Trophoblast cell (in vitro differentiated cells and primary cell): ENCODE data around the gene FIBCD1.

Source experiments
- DNase-seq, 2 donors: peaks; one replicate each; pipeline ENCODE4 v3.0.0-alpha.2; 2016
- H2AFZ ChIP-seq: 2 replicates; pipeline ENCODE4 v1.6.1; 2013; ENCODE audit warnings: low read length, moderate library complexity, mild to moderate bottlenecking; ENCODE audit not compliant: insufficient read depth, poor library complexity
- H2AK5ac ChIP-seq: 2 replicates; pipeline ENCODE4 v1.6.1; 2013; ENCODE audit warnings: mild to moderate bottlenecking, low read length
- H2BK120ac ChIP-seq: 2 replicates; pipeline ENCODE4 v1.6.1; 2013; ENCODE audit warnings: low read length, mild to moderate bottlenecking, moderate library complexity; ENCODE audit not compliant: insufficient read depth, poor library complexity
- H2BK12ac ChIP-seq: 2 replicates; pipeline ENCODE4 v1.6.1; 2013; ENCODE audit warnings: mild to moderate bottlenecking, low read length, moderate library complexity
- H2BK5ac ChIP-seq: 2 replicates; pipeline ENCODE4 v1.6.1; 2013; ENCODE audit warnings: low read length, low read depth, moderate library complexity, mild to moderate bottlenecking; ENCODE audit not compliant: poor library complexity
- H3K14ac ChIP-seq: 2 replicates; pipeline ENCODE4 v1.6.1; 2013; ENCODE audit warnings: mild to moderate bottlenecking, low read length
- H3K18ac ChIP-seq: 2 replicates; pipeline ENCODE4 v1.6.1; 2013; ENCODE audit warnings: mild to moderate bottlenecking, low read length
- H3K23ac ChIP-seq: 2 replicates; pipeline ENCODE4 v1.6.1; 2013; ENCODE audit warnings: low read length
- H3K27ac ChIP-seq: 2 replicates; pipeline ENCODE4 v1.5.1; 2013; ENCODE audit warnings: low read depth, mild to moderate bottlenecking, inconsistent platforms, low read length, moderate library complexity
- H3K27me3 ChIP-seq: 2 replicates; pipeline ENCODE4 v1.6.1; 2013; ENCODE audit warnings: inconsistent platforms, mild to moderate bottlenecking, low read length, moderate library complexity; ENCODE audit not compliant: insufficient read depth
- H3K36me3 ChIP-seq, 2 experiments: 1 replicate in 1 of 2; 2 replicates in 1 of 2; pipeline ENCODE4 v1.6.1; 2013; ENCODE audit warnings: low read length in 2 of 2, mild to moderate bottlenecking in 2 of 2, moderate library complexity in 1 of 2; ENCODE audit not compliant: insufficient read depth in 2 of 2, control insufficient read depth in 1 of 2
- H3K4ac ChIP-seq: 2 replicates; pipeline ENCODE4 v1.6.1; 2013; ENCODE audit warnings: low read depth, mild to moderate bottlenecking, low read length, moderate library complexity
- H3K4me1 ChIP-seq, 2 experiments: 1 replicate in 1 of 2; 2 replicates in 1 of 2; pipeline ENCODE4 v1.6.1; 2013; ENCODE audit warnings: low read length in 2 of 2, mild to moderate bottlenecking in 2 of 2, moderate library complexity in 1 of 2; ENCODE audit not compliant: insufficient read depth in 2 of 2, control insufficient read depth in 1 of 2
- H3K4me2 ChIP-seq: 2 replicates; pipeline ENCODE4 v1.6.1; 2013; ENCODE audit warnings: inconsistent platforms, mild to moderate bottlenecking, low read length, moderate library complexity
- H3K4me3 ChIP-seq: 2 replicates; pipeline ENCODE4 v1.5.1; 2013; ENCODE audit warnings: mild to moderate bottlenecking, low read depth, low read length, inconsistent platforms
- H3K79me1 ChIP-seq: one replicate; pipeline ENCODE4 v1.6.1; 2013; ENCODE audit warnings: low read length
- H3K79me2 ChIP-seq: 2 replicates; pipeline ENCODE4 v1.6.1; 2013; ENCODE audit warnings: low read length, mild to moderate bottlenecking; ENCODE audit not compliant: control insufficient read depth, insufficient read depth, poor library complexity
- H3K9ac ChIP-seq: 2 replicates; pipeline ENCODE4 v1.6.1; 2013; ENCODE audit warnings: mild to moderate bottlenecking, low read length
- H3K9me3 ChIP-seq: 2 replicates; pipeline ENCODE4 v1.6.1; 2013; ENCODE audit warnings: low read depth, mild to moderate bottlenecking, control low read depth, inconsistent platforms, low read length; ENCODE audit not compliant: insufficient read depth
- H4K12ac ChIP-seq: 2 replicates; pipeline ENCODE4 v1.6.1; 2013; ENCODE audit warnings: low read depth, mild to moderate bottlenecking, low read length, moderate library complexity
- H4K8ac ChIP-seq: 2 replicates; pipeline ENCODE4 v1.6.1; 2013; ENCODE audit warnings: low read depth, mild to moderate bottlenecking, low read length, moderate library complexity
- H4K91ac ChIP-seq: one replicate; pipeline ENCODE4 v1.6.1; 2013; ENCODE audit warnings: low read depth, mild to moderate bottlenecking, low read length, moderate library complexity
- WGBS: extraction: QIAGEN DNeasy Blood & Tissue Kit; methylation state at CpG from one replicate; pipeline ENCODE4 v1.1.7; 2013; ENCODE audit warnings: missing lambda C conversion rate; ENCODE audit not compliant: insufficient read length, insufficient coverage; ENCODE audit errors: extremely low coverage; 5-methylcytosine and 5-hydroxymethylcytosine counted together

Gene FIBCD1

GRCh38 chr9:130935648-130936271 is 3.3 kb downstream of the FIBCD1 start:
- Histone ChIP-seq H2BK5ac (no peak overlapping the region), H4K12ac (no peak overlapping the region), H3K79me2 (no peaks in the 10 kb centered on the region), H3K79me1 (no peaks in the 10 kb centered on the region), H3K4ac (no peak overlapping the region), H2AK5ac (peak overlapping the region; percentile 23), H3K14ac (peak overlapping the region; percentile 30), H3K9me3 (no peaks in the 10 kb centered on the region), H3K4me3 (no peak overlapping the region), H3K36me3 (no peaks in the 10 kb centered on the region), H2AFZ (no peak overlapping the region), H2BK12ac (peak overlapping the region; percentile 26), H3K9ac (no peak overlapping the region), H3K27ac (peak overlapping the region; percentile 24), H3K4me2 (no peak overlapping the region), H3K4me1 (peaks cover 21 to 23% of the 10 kb centered on the region in 2 experiments), H3K23ac (no peak overlapping the region), H4K8ac (no peak overlapping the region), H2BK120ac (peak overlapping the region; percentile 53), H3K18ac (peak overlapping the region; percentile 11), H4K91ac (peak overlapping the region; percentile 11), H3K27me3 (peaks cover 32% of the 10 kb centered on the region)
- DNase-seq: peak in 1 of 2 donors; percentile 17
- WGBS: no CpG with 5 or more reads among the region's 13 CpGs

- Histone ChIP-seq H2BK120ac (no peak overlapping the region), H2BK5ac (no peak overlapping the region), H2BK12ac (no peak overlapping the region), H3K27me3 (peaks cover 25% of the 10 kb centered on the region), H3K14ac (peak overlapping the region; percentile 7), H3K79me2 (no peaks in the 10 kb centered on the region), H3K18ac (no peak overlapping the region), H3K4ac (no peak overlapping the region), H4K12ac (no peak overlapping the region), H3K36me3 (no peaks in the 10 kb centered on the region), H3K9me3 (no peaks in the 10 kb centered on the region), H3K23ac (no peak overlapping the region), H3K27ac (no peak overlapping the region), H3K4me3 (no peak overlapping the region), H2AFZ (no peak overlapping the region), H4K8ac (no peak overlapping the region), H2AK5ac (no peak overlapping the region), H3K4me1 (peaks cover 21 to 23% of the 10 kb centered on the region in 2 experiments), H4K91ac (no peak overlapping the region), H3K79me1 (no peaks in the 10 kb centered on the region), H3K4me2 (no peak overlapping the region), H3K9ac (no peak overlapping the region)
- peak in 1 of 2 donors; percentile 27 for DNase-seq
- WGBS: no CpG with 5 or more reads among the region's 16 CpGs
Observed at GRCh38 chr9:130934702-130935647, 4.1 kb downstream of the FIBCD1 start.

- H2BK120ac ChIP-seq: no peak overlapping the region
- H3K23ac ChIP-seq: no peak overlapping the region
- H2BK5ac ChIP-seq: no peak overlapping the region
- H2BK12ac ChIP-seq: no peak overlapping the region
- no peaks in the 10 kb centered on the region for H3K79me1 ChIP-seq
- no peak overlapping the region for H4K91ac ChIP-seq
- no peaks in the 10 kb centered on the region for H3K36me3 ChIP-seq
- peaks cover 20 to 21% of the 10 kb centered on the region in 2 experiments for H3K4me1 ChIP-seq
- H3K27ac ChIP-seq: no peak overlapping the region
- H3K9me3 ChIP-seq: no peaks in the 10 kb centered on the region
- H4K12ac ChIP-seq: no peak overlapping the region
- DNase-seq: no peak
- H3K4me2 ChIP-seq: no peak overlapping the region
- no peak overlapping the region for H3K18ac ChIP-seq
- no peaks in the 10 kb centered on the region for H3K79me2 ChIP-seq
- H3K4me3 ChIP-seq: no peak overlapping the region
- H3K9ac ChIP-seq: no peak overlapping the region
- H3K14ac ChIP-seq: no peak overlapping the region
- H2AK5ac ChIP-seq: no peak overlapping the region
- H3K27me3 ChIP-seq: peaks cover 20% of the 10 kb centered on the region
- H4K8ac ChIP-seq: no peak overlapping the region
- H3K4ac ChIP-seq: no peak overlapping the region
- WGBS: no CpG with 5 or more reads among the region's 11 CpGs
- no peak overlapping the region for H2AFZ ChIP-seq
Observed at GRCh38 chr9:130934246-130934645, 4.8 kb downstream of the FIBCD1 start.

GRCh38 chr9:130933114-130934046 is 5.7 kb downstream of the FIBCD1 start:
- no peak overlapping the region for H3K14ac ChIP-seq
- no peak overlapping the region for H2AK5ac ChIP-seq
- H3K79me1 ChIP-seq: no peaks in the 10 kb centered on the region
- H3K4ac ChIP-seq: no peak overlapping the region
- H2AFZ ChIP-seq: no peak overlapping the region
- peaks cover 12% of the 10 kb centered on the region for H3K27me3 ChIP-seq
- no peak overlapping the region for H3K9ac ChIP-seq
- no peak overlapping the region for H2BK5ac ChIP-seq
- no peak overlapping the region for H4K91ac ChIP-seq
- H3K4me2 ChIP-seq: no peak overlapping the region
- H4K8ac ChIP-seq: no peak overlapping the region
- no peaks in the 10 kb centered on the region for H3K9me3 ChIP-seq
- H3K36me3 ChIP-seq: no peaks in the 10 kb centered on the region
- no peaks in the 10 kb centered on the region for H3K79me2 ChIP-seq
- H2BK120ac ChIP-seq: no peak overlapping the region
- no peak overlapping the region for H3K18ac ChIP-seq
- H2BK12ac ChIP-seq: no peak overlapping the region
- no peak overlapping the region for H4K12ac ChIP-seq
- H3K23ac ChIP-seq: no peak overlapping the region
- no peak for DNase-seq
- H3K27ac ChIP-seq: no peak overlapping the region
- WGBS: no CpG with 5 or more reads among the region's 26 CpGs
- H3K4me1 ChIP-seq: peaks cover 19 to 20% of the 10 kb centered on the region in 2 experiments
- no peak overlapping the region for H3K4me3 ChIP-seq
